GM21528 (cell line): Measurements from ENCODE around the gene MRPS5.
"Not testable (repeated sequence)": the region's sequence is repeated elsewhere in the genome, so short reads cannot be mapped to it uniquely, and the experiment has no call there.

ENCODE experiments used
- ATAC-seq: cut with Tn5 transposase; IDR thresholded peaks from one replicate; pipeline ENCODE4 v1.9.1; 2021; ENCODE audit warnings: mild to moderate bottlenecking, moderate library complexity; ENCODE audit not compliant: unreplicated experiment, low FRiP score

The MRPS5 gene

GRCh38 chr2:95121407-95122196 lies at the start of gene MRPS5:
MRPS5 (minus strand) TSS chr2:95121808; CDS start chr2:95121791, 17 bp downstream.
- peak; percentile 92 for ATAC-seq

GRCh38 chr2:95166065-95166763 lies 44.6 kb upstream of the MRPS5 start:
- peak; percentile 22 for ATAC-seq

- peak; percentile 93 for ATAC-seq
Measured at GRCh38 chr2:95165371-95166064, 43.9 kb upstream of the MRPS5 start, which contains the start of gene ZNF2. ZNF2 (plus strand) TSS chr2:95165809; CDS start chr2:95176227, 10,418 bp downstream.

GRCh38 chr2:95165030-95165370 lies 43.4 kb upstream of the MRPS5 start:
- peak; percentile 12 for ATAC-seq

GRCh38 chr2:95159690-95160449 lies 38.3 kb upstream of the MRPS5 start, which contains the start of gene ZNF514:
ZNF514 (minus strand) TSS chr2:95159848; CDS start chr2:95153253, 6,595 bp downstream.
- peak; percentile 82 for ATAC-seq

- ATAC-seq, result peak; percentile 46
Measured at GRCh38 chr2:95158891-95159619, 37.4 kb upstream of the MRPS5 start.

GRCh38 chr2:95158441-95158840 lies 36.8 kb upstream of the MRPS5 start:
- ATAC-seq, result no peak

GRCh38 chr2:95149397-95149984 lies 27.9 kb upstream of the MRPS5 start:
- no peak for ATAC-seq

- ATAC-seq, result no peak
Measured at GRCh38 chr2:95143838-95144237, 22.2 kb upstream of the MRPS5 start.

GRCh38 chr2:95138702-95139101 lies 17.1 kb upstream of the MRPS5 start:
- ATAC-seq, result no peak

GRCh38 chr2:95122197-95122551 lies 566 bp upstream of the MRPS5 start:
- ATAC-seq, result no peak

- ATAC-seq, result peak; percentile 14
Measured at GRCh38 chr2:95121093-95121406, 558 bp downstream of the MRPS5 start.

GRCh38 chr2:95115418-95115817 lies 6.2 kb downstream of the MRPS5 start:
- ATAC-seq, result peak; percentile 78

- no peak for ATAC-seq
Measured at GRCh38 chr2:95113464-95113863, 8.1 kb downstream of the MRPS5 start.

GRCh38 chr2:95110395-95110794 lies 11.2 kb downstream of the MRPS5 start:
- ATAC-seq, result no peak

GRCh38 chr2:95109260-95109659 lies 12.3 kb downstream of the MRPS5 start:
- no peak for ATAC-seq

- no peak for ATAC-seq
Measured at GRCh38 chr2:95106081-95106480, 15.5 kb downstream of the MRPS5 start.

- ATAC-seq, result no peak
Measured at GRCh38 chr2:95104606-95105005, 17.0 kb downstream of the MRPS5 start.

GRCh38 chr2:95099910-95100309 lies 21.7 kb downstream of the MRPS5 start:
- ATAC-seq, result no peak

GRCh38 chr2:95098273-95098672 lies 23.3 kb downstream of the MRPS5 start:
- ATAC-seq, result not testable (repeated sequence)
